OCI-LY3 (cell line): ENCODE data around the gene RRAS2.

Experiments used
- H2AFZ ChIP-seq: fragments of 200-600, 300-600 bp; shearing (Covaris generic); 2 replicates; pipeline ENCODE4 v1.6.0; 2014; ENCODE audit warnings: antibody characterized with exemption, low read depth, low read length
- H3K27ac ChIP-seq: fragments of 200-600, 300-600 bp; sonication (generic); 2 replicates; pipeline ENCODE4 v1.5.1; 2014; ENCODE audit warnings: mild to moderate bottlenecking, low read length, moderate library complexity, mixed read lengths
- H3K27me3 ChIP-seq: fragments of 200-600, 300-600 bp; sonication (generic); 2 replicates; pipeline ENCODE4 v1.6.1; 2014; ENCODE audit warnings: low read depth, low read length, mixed read lengths
- H3K36me3 ChIP-seq: fragments of 200-600, 300-600 bp; sonication (generic); replicated peaks from 2 replicates; pipeline ENCODE3; 2014; ENCODE audit warnings: low read depth, low read length, mixed read lengths
- H3K4me1 ChIP-seq: fragments of 300-600, 200-600 bp; sonication (generic); 2 replicates; pipeline ENCODE4 v1.6.1; 2014; ENCODE audit warnings: low read length, mixed read lengths
- H3K4me2 ChIP-seq: fragments of 200-600, 300-600 bp; sonication (generic); 2 replicates; pipeline ENCODE4 v1.6.1; 2014; ENCODE audit warnings: low read length, mixed read lengths
- H3K4me3 ChIP-seq: fragments of 300-600, 200-600 bp; sonication (generic); 2 replicates; pipeline ENCODE4 v1.5.1; 2014; ENCODE audit warnings: antibody characterized with exemption, mild to moderate bottlenecking, low read length, moderate library complexity
- H3K79me2 ChIP-seq: fragments of 300-600, 200-600 bp; shearing (Covaris generic); 2 replicates; pipeline ENCODE4 v1.6.1; 2014; ENCODE audit warnings: mild to moderate bottlenecking, low read length, mixed read lengths
- H3K9ac ChIP-seq: fragments of 300-600, 200-600 bp; shearing (Covaris generic); 2 replicates; pipeline ENCODE4 v1.6.0; 2014; ENCODE audit warnings: mild to moderate bottlenecking, low read length, moderate library complexity
- H3K9me3 ChIP-seq: fragments of 200-600, 300-600 bp; shearing (Covaris generic); 2 replicates; pipeline ENCODE4 v1.6.1; 2014; ENCODE audit warnings: low read length, mixed read lengths; ENCODE audit not compliant: insufficient read depth
- H4K20me1 ChIP-seq: fragments of 200-600, 300-600 bp; sonication (generic); 2 replicates; pipeline ENCODE4 v1.6.1; 2016; ENCODE audit warnings: low read length, mixed read lengths; ENCODE audit not compliant: insufficient read depth
- EZH2phosphoT487 ChIP-seq: fragments of 200-600 bp; shearing (Covaris generic); IDR thresholded peaks from 2 replicates; pipeline ENCODE4 v1.6.1; 2018; ENCODE audit warnings: antibody characterized with exemption, mixed run types, low read depth
- TF ChIP-seq, protein P1 (sequence below): fragments of 200-600, 300-600 bp; sonication (generic); IDR thresholded peaks from 2 replicates; pipeline ENCODE4 v1.5.1; 2014; ENCODE audit warnings: antibody characterized with exemption, low read length, low read depth

Gene RRAS2

DNA sequence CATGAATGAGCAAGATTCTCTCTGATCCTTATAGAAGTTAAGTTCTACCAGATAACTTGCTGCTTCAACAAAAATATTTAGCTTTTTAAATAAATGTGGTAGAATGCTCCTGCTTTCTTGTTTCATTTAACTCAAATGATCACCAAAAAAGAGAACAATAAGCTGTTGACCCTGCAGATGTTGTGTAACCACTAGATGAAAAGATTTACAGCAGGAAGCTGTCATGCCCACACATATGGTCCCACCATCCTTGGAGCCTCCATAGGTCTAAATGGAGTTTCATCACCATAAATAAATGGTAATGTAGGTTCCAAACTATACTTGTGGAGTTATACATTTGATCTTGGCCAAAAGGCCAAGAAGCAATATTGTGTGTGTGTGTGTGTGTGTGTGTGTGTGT lies 118.8 kb downstream of the RRAS2 start:
- no peaks in the 10 kb centered on the region for H3K36me3 ChIP-seq
- no peak overlapping the region for H3K4me3 ChIP-seq
- no peaks in the 10 kb centered on the region for H3K79me2 ChIP-seq
- no peaks in the 10 kb centered on the region for H4K20me1 ChIP-seq
- peaks cover 26% of the 10 kb centered on the region for H3K4me1 ChIP-seq
- no peak overlapping the region for H2AFZ ChIP-seq
- H3K27ac ChIP-seq: no peak overlapping the region
- H3K4me2 ChIP-seq: no peak overlapping the region
- no peaks in the 10 kb centered on the region for H3K9me3 ChIP-seq
- H3K27me3 ChIP-seq: no peaks in the 10 kb centered on the region
- no peak overlapping the region for H3K9ac ChIP-seq
- no peak for TF ChIP-seq EZH2phosphoT487
- TF ChIP-seq, protein P1, sequence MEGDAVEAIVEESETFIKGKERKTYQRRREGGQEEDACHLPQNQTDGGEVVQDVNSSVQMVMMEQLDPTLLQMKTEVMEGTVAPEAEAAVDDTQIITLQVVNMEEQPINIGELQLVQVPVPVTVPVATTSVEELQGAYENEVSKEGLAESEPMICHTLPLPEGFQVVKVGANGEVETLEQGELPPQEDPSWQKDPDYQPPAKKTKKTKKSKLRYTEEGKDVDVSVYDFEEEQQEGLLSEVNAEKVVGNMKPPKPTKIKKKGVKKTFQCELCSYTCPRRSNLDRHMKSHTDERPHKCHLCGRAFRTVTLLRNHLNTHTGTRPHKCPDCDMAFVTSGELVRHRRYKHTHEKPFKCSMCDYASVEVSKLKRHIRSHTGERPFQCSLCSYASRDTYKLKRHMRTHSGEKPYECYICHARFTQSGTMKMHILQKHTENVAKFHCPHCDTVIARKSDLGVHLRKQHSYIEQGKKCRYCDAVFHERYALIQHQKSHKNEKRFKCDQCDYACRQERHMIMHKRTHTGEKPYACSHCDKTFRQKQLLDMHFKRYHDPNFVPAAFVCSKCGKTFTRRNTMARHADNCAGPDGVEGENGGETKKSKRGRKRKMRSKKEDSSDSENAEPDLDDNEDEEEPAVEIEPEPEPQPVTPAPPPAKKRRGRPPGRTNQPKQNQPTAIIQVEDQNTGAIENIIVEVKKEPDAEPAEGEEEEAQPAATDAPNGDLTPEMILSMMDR: no peak

DNA sequence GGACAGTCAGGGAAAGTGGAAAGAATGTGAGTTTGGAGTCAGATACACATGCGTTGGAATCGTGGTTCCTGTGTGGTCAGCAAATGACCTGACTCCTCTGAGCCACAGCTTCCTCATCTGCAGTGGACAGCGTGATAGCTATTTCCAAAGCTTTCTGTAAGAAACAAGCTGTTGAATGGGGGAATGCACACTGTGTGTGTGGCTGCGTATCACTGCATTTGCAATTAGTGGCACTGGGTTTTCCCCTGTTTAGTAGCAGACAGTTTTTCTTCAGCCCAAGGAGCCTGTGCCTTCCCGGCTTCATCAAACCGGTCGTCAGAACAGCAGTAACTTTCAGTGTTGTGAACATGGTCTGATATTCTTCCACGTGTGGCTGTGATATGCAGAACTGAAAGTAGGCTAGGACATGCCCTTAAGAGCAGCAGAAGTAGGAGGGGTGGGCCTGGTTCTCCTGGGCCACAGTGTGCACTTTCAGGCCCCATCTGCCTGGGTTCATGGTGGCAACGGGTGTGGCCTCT lies 121.5 kb downstream of the RRAS2 start:
- H3K4me2 ChIP-seq: peak overlapping the region; percentile 78
- peak overlapping the region; percentile 49 for H3K4me3 ChIP-seq
- H3K79me2 ChIP-seq: no peaks in the 10 kb centered on the region
- no peaks in the 10 kb centered on the region for H3K36me3 ChIP-seq
- no peaks in the 10 kb centered on the region for H3K27me3 ChIP-seq
- H3K9ac ChIP-seq: peak overlapping the region; percentile 12; the same call in 1 of the 2 replicates
- H2AFZ ChIP-seq: 0 out of 2 replicates have a peak overlapping the region, but pooled peaks have one; percentile 4
- H3K9me3 ChIP-seq: no peaks in the 10 kb centered on the region
- H3K4me1 ChIP-seq: peaks cover 26% of the 10 kb centered on the region
- TF ChIP-seq, protein P1: no peak
- TF ChIP-seq EZH2phosphoT487: no peak
- no peaks in the 10 kb centered on the region for H4K20me1 ChIP-seq
- peak overlapping the region; percentile 63 for H3K27ac ChIP-seq

DNA sequence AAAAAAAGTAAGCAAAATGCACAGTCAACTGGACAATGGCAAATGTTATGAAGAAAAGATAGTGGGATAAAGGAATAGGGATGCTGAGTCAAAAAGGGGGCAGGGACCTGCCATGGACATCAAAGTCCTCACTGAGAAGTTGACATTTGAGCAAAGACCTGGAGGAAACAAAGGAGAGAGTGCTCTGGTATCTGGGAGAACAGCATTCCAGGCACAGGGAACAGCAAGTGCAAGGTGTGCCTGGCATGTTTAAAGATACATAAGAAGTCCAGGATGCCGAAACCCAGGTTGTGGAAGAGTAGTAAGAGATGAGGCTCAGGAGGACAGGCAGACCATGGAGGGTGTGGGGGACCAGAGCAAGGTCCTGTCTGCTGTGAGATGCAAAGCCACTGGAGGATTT lies 123.3 kb downstream of the RRAS2 start:
- no peaks in the 10 kb centered on the region for H3K36me3 ChIP-seq
- TF ChIP-seq, protein P1: no peak
- TF ChIP-seq EZH2phosphoT487: no peak
- H3K27ac ChIP-seq: no peak overlapping the region
- no peaks in the 10 kb centered on the region for H3K79me2 ChIP-seq
- H2AFZ ChIP-seq: no peak overlapping the region
- no peaks in the 10 kb centered on the region for H4K20me1 ChIP-seq
- H3K9me3 ChIP-seq: no peaks in the 10 kb centered on the region
- H3K4me2 ChIP-seq: no peak overlapping the region
- H3K9ac ChIP-seq: no peak overlapping the region
- H3K27me3 ChIP-seq: no peaks in the 10 kb centered on the region
- H3K4me1 ChIP-seq: peaks cover 26% of the 10 kb centered on the region
- H3K4me3 ChIP-seq: no peak overlapping the region

DNA sequence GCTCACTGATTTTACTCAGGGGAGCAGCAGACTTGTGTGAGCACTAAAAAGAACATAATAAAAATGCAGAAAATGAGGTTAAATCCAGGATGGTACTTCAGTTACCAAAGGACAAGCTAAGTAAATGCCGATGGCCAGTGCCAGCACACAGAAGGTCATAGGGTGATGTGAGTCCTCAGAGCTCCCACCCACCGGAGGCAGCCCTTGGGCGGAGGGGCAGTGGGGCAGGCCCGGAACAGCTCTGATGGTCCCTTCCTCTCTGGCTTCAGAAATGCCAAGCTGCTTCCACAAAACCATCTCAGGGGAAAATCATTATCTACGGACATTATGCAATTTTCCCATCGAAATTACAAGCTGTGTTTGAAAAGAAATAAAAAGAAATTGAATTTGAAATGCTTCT lies 124.5 kb downstream of the RRAS2 start:
- Histone ChIP-seq H3K27ac (no peak overlapping the region), H3K4me3 (no peak overlapping the region), H3K79me2 (no peaks in the 10 kb centered on the region), H4K20me1 (no peaks in the 10 kb centered on the region), H2AFZ (no peak overlapping the region), H3K4me1 (peaks cover 26% of the 10 kb centered on the region), H3K9ac (no peak overlapping the region), H3K4me2 (no peak overlapping the region), H3K9me3 (no peaks in the 10 kb centered on the region), H3K36me3 (no peaks in the 10 kb centered on the region), H3K27me3 (0 out of 2 replicates have a peak, but pooled peaks cover 5% of the 10 kb centered on the region)
- no peak for TF ChIP-seq EZH2phosphoT487
- TF ChIP-seq, protein P1: no peak
